Progenitor cell of endocrine pancreas (in vitro differentiated cells): Measurements from ENCODE around the gene LHB. TPM values are rescaled to one million over a fixed set of nuclear protein-coding genes. Genes with fewer than 3 reads are reported as not detected.

Source experiments
- DNase-seq: peaks from one replicate; pipeline ENCODE4 v3.0.0; 2021; ENCODE audit warnings: low spot score; ENCODE audit not compliant: unreplicated experiment
- H3K27ac Mint-ChIP-seq: 2 replicates; pipeline ENCODE4 v1.8.0; 2021; ENCODE audit warnings: mild to moderate bottlenecking, moderate library complexity, mixed read lengths
- H3K27me3 Mint-ChIP-seq: 2 replicates; pipeline ENCODE4 v1.8.0; 2021; ENCODE audit warnings: mixed read lengths
- H3K36me3 Mint-ChIP-seq: 2 replicates; pipeline ENCODE4 v1.8.0; 2022; ENCODE audit warnings: mixed read lengths; ENCODE audit not compliant: insufficient read depth
- H3K4me1 Mint-ChIP-seq: 2 replicates; pipeline ENCODE4 v1.8.0; 2021; ENCODE audit warnings: low read depth, mixed read lengths
- H3K4me3 Mint-ChIP-seq: 2 replicates; pipeline ENCODE4 v1.8.0; 2021; ENCODE audit warnings: low read depth, mild to moderate bottlenecking, moderate library complexity, mixed read lengths
- H3K9me3 Mint-ChIP-seq: 2 replicates; pipeline ENCODE4 v1.8.0; 2021; ENCODE audit warnings: low read depth, mixed read lengths
- total RNA-seq: library from RNA; stranded (reverse); gene quantifications from 2 replicates; pipeline ENCODE4 v1.2.1, GENCODE V29; 2021
- TF ChIP-seq, protein P1 (sequence below): fragments of 200-600 bp; sonication (generic); IDR thresholded peaks from one replicate; pipeline ENCODE4 v1.5.0; 2021; ENCODE audit warnings: antibody characterized with exemption, mild to moderate bottlenecking; ENCODE audit not compliant: unreplicated experiment

Gene LHB
- total RNA-seq, 1 donor from 2014 or later = not detected

DNA sequence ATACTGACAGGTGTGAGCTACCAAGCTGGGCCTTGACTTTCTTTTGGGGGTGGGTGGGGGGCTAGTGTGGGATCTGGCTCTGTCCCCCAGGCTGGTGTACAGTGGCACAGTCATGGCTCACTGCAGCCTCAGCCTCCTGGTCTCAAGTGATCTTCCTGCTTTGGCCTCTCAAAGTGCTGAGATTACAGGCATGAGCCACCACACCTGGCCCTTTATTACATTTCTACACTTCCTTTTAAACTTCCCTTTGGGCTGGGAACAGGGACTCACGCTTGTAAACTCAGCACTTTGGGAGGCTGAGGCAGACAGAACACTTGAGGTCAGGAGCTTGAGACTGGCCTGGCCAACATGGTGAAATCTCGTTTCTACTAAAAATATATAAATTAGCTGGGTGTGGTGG, 39.8 kb downstream of the LHB start:
- TF ChIP-seq, protein P1, sequence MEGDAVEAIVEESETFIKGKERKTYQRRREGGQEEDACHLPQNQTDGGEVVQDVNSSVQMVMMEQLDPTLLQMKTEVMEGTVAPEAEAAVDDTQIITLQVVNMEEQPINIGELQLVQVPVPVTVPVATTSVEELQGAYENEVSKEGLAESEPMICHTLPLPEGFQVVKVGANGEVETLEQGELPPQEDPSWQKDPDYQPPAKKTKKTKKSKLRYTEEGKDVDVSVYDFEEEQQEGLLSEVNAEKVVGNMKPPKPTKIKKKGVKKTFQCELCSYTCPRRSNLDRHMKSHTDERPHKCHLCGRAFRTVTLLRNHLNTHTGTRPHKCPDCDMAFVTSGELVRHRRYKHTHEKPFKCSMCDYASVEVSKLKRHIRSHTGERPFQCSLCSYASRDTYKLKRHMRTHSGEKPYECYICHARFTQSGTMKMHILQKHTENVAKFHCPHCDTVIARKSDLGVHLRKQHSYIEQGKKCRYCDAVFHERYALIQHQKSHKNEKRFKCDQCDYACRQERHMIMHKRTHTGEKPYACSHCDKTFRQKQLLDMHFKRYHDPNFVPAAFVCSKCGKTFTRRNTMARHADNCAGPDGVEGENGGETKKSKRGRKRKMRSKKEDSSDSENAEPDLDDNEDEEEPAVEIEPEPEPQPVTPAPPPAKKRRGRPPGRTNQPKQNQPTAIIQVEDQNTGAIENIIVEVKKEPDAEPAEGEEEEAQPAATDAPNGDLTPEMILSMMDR = no peak
- Mint-ChIP-seq H3K4me3 (no peak overlapping the region), H3K36me3 (peaks cover 23% of the 10 kb centered on the region), H3K27ac (no peak overlapping the region), H3K4me1 (no peaks in the 10 kb centered on the region), H3K9me3 (no peaks in the 10 kb centered on the region), H3K27me3 (no peaks in the 10 kb centered on the region)
- DNase-seq = no peak

DNA sequence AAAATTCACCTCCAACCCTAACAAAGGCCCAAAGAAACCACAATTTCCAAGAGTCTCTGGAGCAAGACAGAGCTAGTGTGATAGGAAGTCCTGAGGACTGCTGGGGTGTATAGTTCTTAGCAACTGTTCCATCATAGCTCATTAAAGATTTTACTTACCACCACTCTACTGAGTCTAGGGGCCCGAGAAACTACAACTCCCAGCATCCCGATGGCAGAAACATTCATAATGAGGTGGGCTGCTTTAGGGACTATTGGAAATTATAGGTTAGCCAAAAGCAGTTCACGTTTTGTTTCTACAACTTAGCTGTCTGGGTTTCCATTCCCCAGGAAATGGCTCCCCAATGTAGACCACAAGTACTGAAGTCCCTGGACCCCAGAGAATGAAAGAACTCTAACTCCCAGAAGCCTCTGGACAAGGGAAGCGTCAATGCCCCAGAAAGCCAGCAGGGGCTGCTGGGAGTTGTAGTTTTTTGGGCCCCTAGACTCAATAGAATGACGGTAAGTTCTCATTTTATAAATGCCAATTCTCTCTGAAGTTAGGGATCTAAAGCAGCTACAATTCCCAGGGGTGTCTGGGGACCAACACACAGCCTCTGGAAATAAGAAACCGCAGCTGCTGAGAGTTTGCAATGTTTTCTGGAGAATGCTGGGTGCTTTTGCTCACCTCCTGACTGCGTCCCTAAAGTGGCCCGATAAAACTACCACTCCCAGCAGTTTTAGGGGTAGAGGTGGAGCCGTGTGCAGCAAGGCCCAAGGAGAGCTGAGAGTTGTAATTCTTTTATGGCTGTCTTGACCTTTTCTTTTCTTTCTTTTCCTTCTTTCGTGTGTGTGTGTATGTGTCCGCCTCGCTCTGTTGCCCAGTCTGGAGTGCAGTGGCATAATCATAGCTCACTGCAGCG, 40.7 kb downstream of the LHB start:
- Mint-ChIP-seq H3K9me3 (no peaks in the 10 kb centered on the region), H3K27me3 (no peaks in the 10 kb centered on the region), H3K36me3 (peaks cover 20% of the 10 kb centered on the region), H3K27ac (peak overlapping the region; percentile 33), H3K4me1 (no peaks in the 10 kb centered on the region), H3K4me3 (no peak overlapping the region)
- TF ChIP-seq, protein P1 = no peak
- no peak for DNase-seq

DNA sequence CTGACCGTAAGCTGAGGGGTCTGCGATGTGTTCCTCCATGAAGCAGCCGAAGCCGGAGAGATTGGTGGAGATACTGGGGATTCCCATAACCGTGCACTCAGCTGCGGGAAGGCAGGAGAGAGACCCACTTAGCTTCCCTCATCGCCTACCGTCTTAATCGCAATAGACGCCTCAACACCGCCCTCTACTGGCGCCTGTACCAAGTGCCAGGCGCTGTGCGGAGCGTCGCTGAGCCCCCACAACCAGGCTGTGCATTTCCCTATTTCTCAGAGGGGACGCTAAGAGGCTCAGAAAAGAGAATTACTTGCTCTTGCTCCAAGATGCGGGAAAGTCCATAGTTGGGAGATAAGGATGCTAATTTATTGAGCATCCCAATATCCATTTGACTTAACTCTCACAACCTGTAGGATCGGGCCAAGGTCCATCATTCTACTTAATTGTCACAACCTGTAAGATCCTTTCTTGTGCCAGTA, 45.9 kb downstream of the LHB start:
- peak overlapping the region; percentile 79 for H3K27ac Mint-ChIP-seq
- TF ChIP-seq, protein P1 = peak; percentile 91
- peaks cover 24% of the 10 kb centered on the region for H3K36me3 Mint-ChIP-seq
- peak; percentile 69 for DNase-seq
- H3K4me3 Mint-ChIP-seq = no peak overlapping the region
- no peaks in the 10 kb centered on the region for H3K9me3 Mint-ChIP-seq
- H3K4me1 Mint-ChIP-seq = peaks cover 12% of the 10 kb centered on the region
- H3K27me3 Mint-ChIP-seq = no peaks in the 10 kb centered on the region

DNA sequence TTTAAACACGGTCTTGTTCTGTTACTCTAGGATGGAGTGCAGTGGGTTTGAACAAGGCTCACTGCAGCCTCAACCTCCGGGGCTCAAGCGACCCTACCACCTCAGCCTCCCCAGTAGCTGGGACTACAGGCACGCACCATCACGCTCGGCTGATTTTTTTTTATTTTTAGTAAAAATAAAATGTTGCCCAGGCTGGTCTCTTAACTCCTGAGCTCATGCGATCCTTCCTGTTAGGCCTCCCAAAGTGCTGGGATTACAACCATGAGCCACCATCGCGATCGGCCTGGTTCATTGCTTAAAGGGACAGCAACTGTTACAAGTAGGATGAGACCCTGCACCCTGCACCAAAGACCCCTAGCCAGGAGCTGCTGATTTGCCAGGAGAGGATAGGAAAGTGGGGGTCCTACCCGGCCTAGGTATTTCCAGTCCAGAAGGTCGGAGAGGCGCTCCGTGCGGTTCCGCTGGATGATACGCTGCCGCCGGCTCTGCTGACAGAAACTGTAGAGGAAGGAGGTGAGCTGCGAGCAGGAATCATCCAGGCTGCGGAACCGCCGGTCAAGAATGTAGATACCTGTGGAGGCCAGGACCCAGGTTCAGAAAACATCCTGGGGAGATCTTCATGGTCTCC, 46.6 kb downstream of the LHB start:
- Mint-ChIP-seq H3K9me3 (no peaks in the 10 kb centered on the region), H3K4me3 (no peak overlapping the region), H3K36me3 (peaks cover 28% of the 10 kb centered on the region), H3K27me3 (no peaks in the 10 kb centered on the region), H3K4me1 (peaks cover 13% of the 10 kb centered on the region), H3K27ac (no peak overlapping the region)
- DNase-seq = no peak
- TF ChIP-seq, protein P1 = no peak

DNA sequence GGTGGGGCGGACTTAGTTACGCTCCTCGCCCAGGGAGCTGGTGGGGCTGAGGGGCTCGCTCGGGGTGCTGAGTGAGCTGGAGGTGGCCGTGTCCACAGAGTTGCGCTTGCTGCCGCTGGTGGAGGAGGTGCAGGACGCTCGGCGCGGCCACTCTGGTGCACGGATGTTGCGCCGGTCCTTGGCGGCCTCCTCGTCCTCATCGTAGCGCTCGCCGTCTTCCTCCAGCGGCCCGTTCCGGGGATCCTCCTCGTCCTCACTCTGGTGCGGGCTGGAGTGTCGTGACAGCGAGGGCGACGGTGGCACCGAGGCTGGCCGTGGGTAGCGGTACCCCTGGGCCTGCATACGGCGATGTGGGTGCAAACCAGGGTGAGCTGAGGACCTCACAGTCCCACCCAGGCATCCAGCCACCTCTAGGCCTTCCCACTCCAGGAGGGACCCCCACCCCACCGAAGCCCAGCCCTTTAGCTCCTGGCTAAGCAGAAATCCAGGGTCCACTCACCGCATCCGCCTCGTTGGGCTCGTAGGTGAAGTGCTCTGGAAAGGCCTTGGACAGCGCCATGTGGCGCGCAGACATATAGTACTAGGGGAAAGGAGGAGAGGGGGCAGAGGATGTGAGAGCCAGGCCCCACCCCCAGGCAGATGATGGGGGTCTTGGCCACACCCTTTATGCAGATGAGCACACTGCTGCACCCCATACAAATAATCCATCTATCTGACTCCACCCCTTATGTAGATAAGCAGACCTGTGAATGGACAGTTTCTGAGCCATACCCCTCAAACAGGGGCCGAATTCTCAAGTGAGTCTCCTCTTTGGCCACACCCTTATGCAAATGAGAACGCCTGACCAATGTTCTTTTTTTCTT, 47.4 kb downstream of the LHB start:
- peaks cover 17% of the 10 kb centered on the region for H3K4me1 Mint-ChIP-seq
- TF ChIP-seq, protein P1 = no peak
- H3K36me3 Mint-ChIP-seq = peaks cover 28% of the 10 kb centered on the region
- H3K9me3 Mint-ChIP-seq = no peaks in the 10 kb centered on the region
- H3K4me3 Mint-ChIP-seq = no peak overlapping the region
- no peak for DNase-seq
- peak overlapping the region; percentile 20 for H3K27ac Mint-ChIP-seq
- H3K27me3 Mint-ChIP-seq = no peaks in the 10 kb centered on the region
